Thoracic aorta (tissue), 2 donors: ENCODE data around the gene ZCCHC7. TPM values are rescaled to one million over a fixed set of nuclear protein-coding genes. Genes with fewer than 3 reads are reported as not detected.
"Not testable (repeated sequence)": the region's sequence is repeated elsewhere in the genome, so short reads cannot be mapped to it uniquely, and the experiment has no call there.

ENCODE experiments used
- ATAC-seq: fragments of 150-250 bp; one replicate; pipeline ENCODE4 v1.8.0; 2017; ENCODE audit warnings: low read depth; ENCODE audit not compliant: insufficient number of reproducible peaks, low FRiP score
- DNase-seq: peaks from one replicate; pipeline ENCODE4 v3.0.0-alpha.2; 2020; ENCODE audit warnings: low spot score
- H3K27ac ChIP-seq, 2 donors: fragments of 200-600 bp; sonication (generic); 1 replicate in 1 of 2; 2 replicates in 1 of 2; pipeline ENCODE4 v1.5.1; 2016; ENCODE audit warnings: mild to moderate bottlenecking in 2 of 2, moderate library complexity in 2 of 2
- H3K27me3 ChIP-seq: fragments of 200-600 bp; sonication (generic); replicated peaks from 2 replicates; pipeline ENCODE4 v1.6.0; 2016; ENCODE audit warnings: mild to moderate bottlenecking; ENCODE audit not compliant: insufficient read depth
- H3K36me3 ChIP-seq: fragments of 200-600 bp; sonication (generic); one replicate; pipeline ENCODE4 v1.5.1; 2016
- H3K4me1 ChIP-seq, 2 donors: fragments of 200-600 bp; sonication (generic); 1 replicate in 1 of 2; 2 replicates in 1 of 2; pipeline versions ENCODE4 v1.5.1 to v1.6.0; 2016; ENCODE audit warnings: low read depth in 2 of 2, mild to moderate bottlenecking in 1 of 2; ENCODE audit not compliant: control insufficient read depth in 1 of 2
- H3K4me3 ChIP-seq: fragments of 200-600 bp; sonication (generic); 2 replicates; pipeline ENCODE4 v1.5.1; 2016; ENCODE audit warnings: mild to moderate bottlenecking
- H3K9me3 ChIP-seq: fragments of 200-600 bp; sonication (generic); 2 replicates; pipeline ENCODE4 v1.5.1; 2016
- CTCF ChIP-seq: fragments of 200-600 bp; sonication (generic); IDR thresholded peaks from one replicate; pipeline ENCODE4 v1.5.1; 2019; ENCODE audit warnings: antibody characterized with exemption
- total RNA-seq, 2 donors: library from RNA; depleted of rRNA; stranded (reverse); fragments of >200 nt; gene quantifications; one replicate each; pipeline versions ENCODE4 v1.1.0 to v1.2.3, GENCODE V29; 2016

ZCCHC7 gene
- total RNA-seq, 2 donors from 2014 or later, result 13.8 to 19.5 TPM

GRCh38 chr9:37200433-37201005, 80.1 kb downstream of the ZCCHC7 start:
- H3K36me3 ChIP-seq, result no peaks in the 10 kb centered on the region
- H3K4me1 ChIP-seq, result peaks cover 13 to 20% of the 10 kb centered on the region in 2 donors
- no peaks in the 10 kb centered on the region for H3K27me3 ChIP-seq
- DNase-seq (no peak), ATAC-seq (no peak)
- H3K9me3 ChIP-seq, result no peaks in the 10 kb centered on the region
- TF ChIP-seq CTCF, result no peak
- H3K4me3 ChIP-seq, result no peak overlapping the region
- no peak overlapping the region for H3K27ac ChIP-seq

- H3K4me3 ChIP-seq, result no peak overlapping the region
- peaks cover 13 to 15% of the 10 kb centered on the region in 2 donors for H3K4me1 ChIP-seq
- no peaks in the 10 kb centered on the region for H3K9me3 ChIP-seq
- H3K27ac ChIP-seq, result no peak overlapping the region
- no peaks in the 10 kb centered on the region for H3K27me3 ChIP-seq
- no peak for ATAC-seq
- TF ChIP-seq CTCF, result no peak
- no peak for DNase-seq
- no peaks in the 10 kb centered on the region for H3K36me3 ChIP-seq
These were observed 81.2 kb downstream of the ZCCHC7 start for GRCh38 chr9:37201581-37201980.

GRCh38 chr9:37202091-37202490, 81.7 kb downstream of the ZCCHC7 start:
- Histone ChIP-seq H3K4me1 (peaks cover 10 to 11% of the 10 kb centered on the region in 2 donors), H3K4me3 (no peak overlapping the region), H3K27me3 (no peaks in the 10 kb centered on the region), H3K27ac (no peak overlapping the region), H3K9me3 (no peaks in the 10 kb centered on the region), H3K36me3 (no peaks in the 10 kb centered on the region)
- DNase-seq, result no peak
- no peak for ATAC-seq
- no peak for TF ChIP-seq CTCF

DNA sequence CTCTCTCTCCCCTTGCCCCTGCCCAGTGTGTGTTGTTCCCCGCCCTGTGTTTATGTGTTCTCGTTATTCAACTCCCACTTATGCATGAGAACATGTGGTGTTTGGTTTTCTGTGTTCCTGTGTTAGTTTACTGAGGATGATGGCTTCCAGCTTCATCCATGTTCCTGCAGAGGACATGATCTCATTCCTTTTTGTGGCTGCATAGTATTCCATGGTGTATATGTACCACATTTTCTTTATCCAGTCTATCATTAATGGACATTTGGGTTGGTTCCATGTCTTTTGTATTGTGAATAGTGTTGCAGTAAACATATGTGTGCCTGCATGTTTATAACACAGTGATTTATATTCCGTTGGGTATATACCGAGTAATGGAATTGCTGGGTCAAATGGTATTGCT, 83.1 kb downstream of the ZCCHC7 start:
- H3K9me3 ChIP-seq, DNase-seq, H3K36me3 ChIP-seq, H3K4me1 ChIP-seq, H3K27me3 ChIP-seq, H3K4me3 ChIP-seq, ATAC-seq, H3K27ac ChIP-seq: not testable (repeated sequence)

DNA sequence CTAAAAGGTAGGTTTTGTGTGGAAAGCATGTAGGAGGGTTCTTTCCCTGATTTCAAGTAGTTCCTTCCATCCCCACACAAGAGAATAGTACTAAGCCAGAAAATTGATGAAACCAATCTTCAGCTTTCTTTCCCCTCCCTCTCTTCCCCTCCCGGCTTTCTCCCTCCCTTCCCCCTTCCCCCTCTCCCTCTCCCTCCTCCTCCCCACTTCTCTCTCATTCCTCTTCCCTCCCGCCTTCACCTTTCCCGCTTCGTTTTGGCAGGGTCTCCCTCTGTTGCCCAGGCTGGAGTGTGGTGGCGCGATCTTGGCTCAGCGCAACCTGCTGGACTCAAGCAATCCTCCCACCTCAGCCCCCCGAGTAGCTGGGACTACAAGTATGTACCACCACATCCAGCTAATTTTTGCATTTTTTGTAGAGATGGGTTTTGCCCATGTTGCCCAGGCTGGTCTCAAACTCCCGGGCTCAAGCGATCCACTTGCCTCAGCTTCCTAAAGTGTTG, 85.8 kb downstream of the ZCCHC7 start:
- Histone ChIP-seq H3K4me1 (peaks cover 0 to 2% of the 10 kb centered on the region in 2 donors), H3K9me3 (no peaks in the 10 kb centered on the region), H3K36me3 (no peaks in the 10 kb centered on the region), H3K27me3 (no peaks in the 10 kb centered on the region), H3K4me3 (no peak overlapping the region), H3K27ac (no peak overlapping the region)
- DNase-seq (no peak), ATAC-seq (no peak)
- TF ChIP-seq CTCF, result no peak
